Pancreas (tissue), 10 donors: Measurements from ENCODE around the gene ABCC1. TPM values are rescaled to one million over a fixed set of nuclear protein-coding genes. Genes with fewer than 3 reads are reported as not detected.

Source experiments
- ATAC-seq, 4 donors: fragments of 200-7000 bp; cut with Tn5 transposase; one replicate each; pipeline versions ENCODE4 v1.8.0 to v1.9.1; 2020; ENCODE audit warnings: mild to moderate bottlenecking in 4 of 4, moderate library complexity in 4 of 4
- DNase-seq, 6 donors: peaks; one replicate each; pipeline ENCODE4 v3.0.0-alpha.2; 2020
- FAIRE-seq: peaks from 2 replicates; lab custom pipeline; 2012; peaks lifted over from hg19 to GRCh38; lab: Jason Lieb, UNC
- H3K27ac ChIP-seq, 4 donors: fragments of 200-600 bp; sonication (generic); 1 replicate in 3 of 4; 2 replicates in 1 of 4; pipeline versions ENCODE4 v1.5.0 to v1.8.0; 2020
- H3K27me3 ChIP-seq, 4 donors: fragments of 200-600 bp; one replicate each; pipeline ENCODE4 v1.8.0; 2021
- H3K36me3 ChIP-seq, 3 donors: fragments of 200-600 bp; sonication (generic) in 1 of 3; one replicate each; pipeline versions ENCODE4 v1.5.0 to v1.8.0; 2020 to 2021
- H3K4me1 ChIP-seq, 3 donors: fragments of 200-600 bp; one replicate each; pipeline ENCODE4 v1.8.0; 2021
- H3K4me3 ChIP-seq, 4 donors: fragments of 200-600 bp; sonication (generic) in 2 of 4; one replicate each; pipeline versions ENCODE4 v1.5.0 to v1.8.0; 2020 to 2021
- H3K9me3 ChIP-seq, 4 donors: fragments of 200-600 bp; one replicate each; pipeline ENCODE4 v1.8.0; 2021
- WGBS, 2 donors: extraction: QIAGEN DNeasy Blood & Tissue Kit; methylation state at CpG; one replicate each; pipeline ENCODE4 v1.1.7; 2013; 5-methylcytosine and 5-hydroxymethylcytosine counted together
- intact Hi-C, 3 donors: fragments of 100-400 bp; cut with DNase I; formaldehyde crosslinking; loops; one replicate each; pipeline versions ENCODE4 v1.11.1 to v1.14.2; 2022
- polyA plus RNA-seq, 2 donors: library from polyadenylated mRNA; stranded (reverse); fragments of 200-250 nt; gene quantifications; one replicate each; pipeline ENCODE4 v1.2.3, GENCODE V29; 2013
- total RNA-seq, 6 donors: library from RNA; stranded (reverse); fragmentation: NEBNext Ultra II Directional in 4 of 6; extraction: Animal tissue kit (Norgen Biotek cat#: 25700) in 4 of 6; gene quantifications; one replicate each; pipeline versions ENCODE4 v1.2.1 to v1.2.4, GENCODE V29; 2021 to 2023
- TF ChIP-seq, protein P1 (sequence below), 4 donors: fragments of 200-600 bp; sonication (generic) in 3 of 4; IDR thresholded peaks; one replicate each; pipeline versions ENCODE4 v1.5.0 to v1.8.0; 2021; ENCODE audit warnings: antibody characterized with exemption in 4 of 4
- donor health status: healthy with polysubstance abuse.
- donor health status: DM: no; HTN: no; CAD: no; lungs with moderate emphysema.
- donor health status: DM: no; HTN: no; CAD: no.
- donor health status: control.
- donor health status: control.
- donor health status: Bipolar disorder and iron deficiency.
- donor health status: DM: yes; HTN: yes; CAD: no.
- donor health status: DM: no; HTN: no; CAD: no.
- donor health status: DM: no; HTN: no; CAD: no.
- donor health status: DM: yes; HTN: yes; CAD: no.

Gene ABCC1
- total and polyA plus RNA-seq, 8 donors: 8.5 to 16.8 (median 12.0) TPM

- Histone ChIP-seq H3K27ac (no peak overlapping the region), H3K36me3 (no peaks in the 10 kb centered on the region), H3K27me3 (no peaks in the 10 kb centered on the region), H3K4me3 (no peak overlapping the region), H3K4me1 (no peaks in the 10 kb centered on the region), H3K9me3 (no peaks in the 10 kb centered on the region)
- DNase-seq (no peak), ATAC-seq (no peak), FAIRE-seq (no peak)
- intact Hi-C loops: no loop called here
- TF ChIP-seq, protein P1, sequence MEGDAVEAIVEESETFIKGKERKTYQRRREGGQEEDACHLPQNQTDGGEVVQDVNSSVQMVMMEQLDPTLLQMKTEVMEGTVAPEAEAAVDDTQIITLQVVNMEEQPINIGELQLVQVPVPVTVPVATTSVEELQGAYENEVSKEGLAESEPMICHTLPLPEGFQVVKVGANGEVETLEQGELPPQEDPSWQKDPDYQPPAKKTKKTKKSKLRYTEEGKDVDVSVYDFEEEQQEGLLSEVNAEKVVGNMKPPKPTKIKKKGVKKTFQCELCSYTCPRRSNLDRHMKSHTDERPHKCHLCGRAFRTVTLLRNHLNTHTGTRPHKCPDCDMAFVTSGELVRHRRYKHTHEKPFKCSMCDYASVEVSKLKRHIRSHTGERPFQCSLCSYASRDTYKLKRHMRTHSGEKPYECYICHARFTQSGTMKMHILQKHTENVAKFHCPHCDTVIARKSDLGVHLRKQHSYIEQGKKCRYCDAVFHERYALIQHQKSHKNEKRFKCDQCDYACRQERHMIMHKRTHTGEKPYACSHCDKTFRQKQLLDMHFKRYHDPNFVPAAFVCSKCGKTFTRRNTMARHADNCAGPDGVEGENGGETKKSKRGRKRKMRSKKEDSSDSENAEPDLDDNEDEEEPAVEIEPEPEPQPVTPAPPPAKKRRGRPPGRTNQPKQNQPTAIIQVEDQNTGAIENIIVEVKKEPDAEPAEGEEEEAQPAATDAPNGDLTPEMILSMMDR (IDR thresholded peaks at IDR 0.05): no peak
- WGBS, 2 donors: 48 to 51% methylated on average over 5 of the region's 5 CpGs
These were observed 17.0 kb downstream of the ABCC1 start for GRCh38 chr16:15966420-15966819.

GRCh38 chr16:15966836-15967546 is 17.6 kb downstream of the ABCC1 start:
- H3K4me1 ChIP-seq: no peaks in the 10 kb centered on the region
- ATAC-seq (peak in 1 of 4 donors; percentile 25), FAIRE-seq (no peak), DNase-seq (no peak)
- WGBS, 2 donors: 48 to 51% methylated on average over 5 of the region's 5 CpGs
- no peaks in the 10 kb centered on the region for H3K36me3 ChIP-seq
- no peaks in the 10 kb centered on the region for H3K9me3 ChIP-seq
- no peaks in the 10 kb centered on the region for H3K27me3 ChIP-seq
- TF ChIP-seq, protein P1 (IDR thresholded peaks at IDR 0.05): no peak
- no peak overlapping the region for H3K27ac ChIP-seq
- H3K4me3 ChIP-seq: no peak overlapping the region
- intact Hi-C loops: no loop called here

- no peak for ATAC-seq
- H3K36me3 ChIP-seq: no peaks in the 10 kb centered on the region
- WGBS, 2 donors: 94 to 97% methylated on average over 11 of the region's 11 CpGs
- no peak overlapping the region for H3K27ac ChIP-seq
- no peak overlapping the region for H3K4me3 ChIP-seq
- H3K9me3 ChIP-seq: no peaks in the 10 kb centered on the region
- H3K27me3 ChIP-seq: no peaks in the 10 kb centered on the region
- TF ChIP-seq, protein P1 (IDR thresholded peaks at IDR 0.05): no peak
- no peak for DNase-seq
- no peaks in the 10 kb centered on the region for H3K4me1 ChIP-seq
- FAIRE-seq: no peak
- intact Hi-C loops: no loop called here
These were observed 18.4 kb downstream of the ABCC1 start for GRCh38 chr16:15967655-15968315.

DNA sequence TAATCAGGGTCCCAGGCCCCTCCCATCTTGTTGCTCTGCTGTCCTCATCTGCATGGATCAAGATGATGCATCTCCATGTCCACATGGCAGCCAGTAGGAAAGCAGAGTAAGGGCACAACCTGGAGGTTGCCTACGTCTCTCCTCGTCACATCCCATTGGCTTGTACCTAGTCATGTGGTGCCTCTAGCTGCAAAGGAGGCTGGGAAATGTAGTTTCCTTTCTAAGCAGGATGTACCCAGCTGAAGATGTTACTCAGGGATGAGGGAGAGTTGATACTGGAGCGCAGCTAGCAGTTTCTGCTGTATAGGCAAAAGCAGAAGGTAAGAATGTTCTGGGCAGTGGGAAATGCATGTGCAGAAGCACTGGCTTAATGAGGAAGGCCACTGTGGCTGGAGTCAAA is 20.8 kb downstream of the ABCC1 start:
- no peaks in the 10 kb centered on the region for H3K4me1 ChIP-seq
- ATAC-seq (no peak), FAIRE-seq (no peak), DNase-seq (no peak)
- H3K4me3 ChIP-seq: no peak overlapping the region
- no peak overlapping the region for H3K27ac ChIP-seq
- H3K36me3 ChIP-seq: no peaks in the 10 kb centered on the region
- intact Hi-C loops: no loop called here
- TF ChIP-seq, protein P1 (IDR thresholded peaks at IDR 0.05): no peak
- H3K9me3 ChIP-seq: no peaks in the 10 kb centered on the region
- H3K27me3 ChIP-seq: no peaks in the 10 kb centered on the region
- 98 to 100% methylated on average over 3 of the region's 3 CpGs for WGBS, 2 donors
